Measurements from ENCODE around the gene FAM153A. TPM values are rescaled to one million over a fixed set of nuclear protein-coding genes. Genes with fewer than 3 reads are reported as not detected.
A peak's percentile ranks its signal among the peaks of the same experiment; 100 is the strongest.
"Not testable (repeated sequence)": the region's sequence is repeated elsewhere in the genome, so short reads cannot be mapped to it uniquely, and the experiment has no call there.

The FAM153A gene
- 10 to 100 TPM in 2 of 4 donors, 1 to 10 TPM in 2; 1.5 to 26.3 (median 9.2) TPM for total RNA-seq

DNA sequence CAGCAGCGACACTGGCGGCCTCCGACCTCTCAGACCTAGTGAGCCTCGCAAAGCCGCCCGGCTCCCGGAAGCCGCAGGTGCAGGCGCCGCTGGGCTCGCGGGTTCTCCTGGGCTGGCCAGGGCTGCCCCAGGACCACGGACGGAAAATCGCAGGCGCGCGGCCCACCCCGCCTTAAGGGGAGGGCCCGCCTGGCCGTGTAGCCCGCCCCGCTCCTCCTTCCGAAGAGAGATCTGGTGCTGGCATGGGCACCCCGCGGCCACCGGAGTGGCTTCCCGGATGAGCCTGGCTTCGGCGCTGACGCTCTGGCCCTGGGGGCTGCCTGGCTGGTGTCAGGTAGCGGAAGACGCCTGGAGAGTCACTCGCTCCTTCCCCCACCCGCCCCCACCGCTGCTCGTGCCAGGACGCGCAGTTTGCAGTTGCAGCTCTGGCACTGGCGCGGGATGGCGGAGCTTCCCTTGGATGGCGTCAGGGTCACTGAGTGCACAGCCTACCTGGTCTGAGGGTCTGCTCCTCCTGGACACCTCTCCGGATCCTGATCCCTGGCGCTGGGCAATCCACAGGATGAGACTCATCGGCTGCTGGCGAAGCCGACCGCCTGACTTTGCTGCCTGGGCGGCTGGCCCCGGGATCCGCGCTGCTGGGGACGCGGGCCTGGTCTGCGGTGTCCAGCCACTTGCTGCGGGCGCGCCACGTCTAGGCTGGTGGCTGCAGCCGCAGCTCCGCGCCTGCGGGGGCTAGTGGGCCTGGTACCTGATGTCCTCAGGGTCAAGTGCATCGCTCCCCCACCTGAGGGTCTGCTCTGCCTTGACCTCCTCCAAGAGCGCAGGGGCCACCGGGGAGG lies at the start of gene FAM153A:
Gene FAM153A (minus strand): TSS at position 108 of the 842 bp plus-strand sequence.
- not testable (repeated sequence) for H3K36me3 ChIP-seq, H3K27me3 ChIP-seq, H3K9me3 ChIP-seq, H3K4me1 ChIP-seq
- peak within 1 kb of the TSS in 1 of 4 donors; percentile 24 for H3K27ac ChIP-seq
- H3K4me3 ChIP-seq: peak within 1 kb of the TSS in 1 of 2 donors; percentile 42
- no CpG with 5 or more reads among the region's 67 CpGs for WGBS, 2 donors (ENCODE audit: low coverage in 1 of 2)
- peak; percentile 65 for ATAC-seq

DNA sequence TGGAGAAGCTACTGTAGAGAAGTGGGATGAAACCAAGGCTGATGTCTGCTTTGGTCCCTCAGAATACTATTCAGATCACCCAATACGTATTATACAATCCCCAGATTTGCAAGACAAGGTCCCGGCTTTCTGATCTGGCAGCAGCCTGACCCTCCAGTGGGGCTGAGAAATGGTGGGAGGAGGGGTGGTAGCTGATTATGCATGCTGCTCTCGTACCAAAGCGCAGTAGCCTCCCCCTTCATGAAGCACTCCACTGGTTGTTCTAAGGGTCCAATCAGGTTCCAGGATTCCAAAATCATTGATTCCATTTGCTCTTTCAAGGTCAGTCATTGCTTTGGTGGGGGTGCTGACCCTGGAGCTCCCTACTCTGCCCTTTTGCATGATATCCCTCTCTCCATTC lies 49.6 kb upstream of the FAM153A start:
- H3K9me3 ChIP-seq, ATAC-seq, H3K4me1 ChIP-seq, H3K27me3 ChIP-seq, H3K36me3 ChIP-seq, H3K27ac ChIP-seq, H3K4me3 ChIP-seq: not testable (repeated sequence)
- WGBS, 2 donors (ENCODE audit: low coverage in 1 of 2): no CpG with 5 or more reads among the region's 4 CpGs

DNA sequence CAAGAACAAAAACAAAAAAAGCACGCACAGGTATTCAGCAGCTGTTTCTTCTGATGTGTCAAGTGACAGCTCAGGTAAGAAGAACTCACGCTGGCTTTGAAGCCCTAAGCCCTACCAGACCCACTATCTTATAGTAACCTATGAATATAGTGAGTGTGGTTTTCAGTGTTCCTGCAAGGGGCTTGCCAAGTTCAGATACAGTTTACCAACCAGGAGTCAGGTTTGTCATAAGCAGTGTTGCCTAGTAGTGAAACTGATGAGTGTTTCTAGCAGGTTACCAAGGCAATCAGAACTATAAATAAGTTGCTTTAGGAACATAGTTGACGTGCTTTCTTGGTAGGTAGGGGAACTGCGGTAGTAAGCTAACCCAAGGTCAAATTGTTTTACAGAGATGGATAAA lies 43.4 kb upstream of the FAM153A start:
- no CpG with 5 or more reads among the region's 4 CpGs for WGBS, 2 donors (ENCODE audit: low coverage in 1 of 2)
- not testable (repeated sequence) for H3K4me1 ChIP-seq, H3K27ac ChIP-seq, H3K4me3 ChIP-seq, H3K27me3 ChIP-seq, H3K36me3 ChIP-seq, ATAC-seq, H3K9me3 ChIP-seq

DNA sequence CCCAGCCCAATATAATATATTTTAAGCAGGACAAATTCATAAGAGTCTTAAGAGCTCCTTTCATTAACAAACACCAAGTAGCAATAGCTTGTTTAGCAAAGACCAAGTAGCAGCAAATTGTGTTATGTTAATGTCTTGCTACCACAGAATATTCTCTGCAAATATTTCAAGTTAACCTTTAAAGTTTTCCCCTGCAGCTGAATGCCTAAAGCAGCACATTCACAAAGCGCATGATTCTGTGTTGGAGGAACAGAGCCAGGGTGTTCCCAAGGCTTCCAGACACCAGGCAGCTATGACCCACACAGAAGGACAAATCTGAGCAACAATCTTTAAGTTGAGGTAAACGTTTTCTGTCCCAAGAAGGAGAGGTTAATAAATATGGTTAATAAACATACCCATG lies 42.1 kb upstream of the FAM153A start:
- H3K27me3 ChIP-seq, ATAC-seq, H3K36me3 ChIP-seq, H3K27ac ChIP-seq, H3K4me1 ChIP-seq, H3K9me3 ChIP-seq, H3K4me3 ChIP-seq: not testable (repeated sequence)
- WGBS, 2 donors (ENCODE audit: low coverage in 1 of 2): no CpG with 5 or more reads among the region's 2 CpGs

DNA sequence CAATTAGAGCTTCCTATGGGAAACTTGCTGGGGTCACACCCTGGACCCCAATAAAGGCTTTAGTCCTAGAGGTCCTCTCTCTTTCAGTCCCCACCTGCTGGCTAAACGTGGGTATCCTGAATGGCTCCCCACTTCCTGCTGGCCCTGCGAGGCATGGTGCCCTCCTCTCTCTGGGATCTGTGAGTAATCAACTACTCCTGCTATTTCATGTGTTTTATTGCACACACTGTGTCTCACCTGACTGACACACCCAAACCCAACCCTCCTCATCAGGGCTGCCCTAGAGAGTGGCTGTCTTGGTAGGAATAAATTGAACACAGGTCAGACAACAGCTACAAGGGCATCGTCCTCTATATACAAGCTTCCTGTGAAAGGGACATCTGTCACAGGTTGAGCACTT lies 39.8 kb upstream of the FAM153A start:
- not testable (repeated sequence) for ATAC-seq
- WGBS, 2 donors (ENCODE audit: low coverage in 1 of 2): no CpG with 5 or more reads among the region's 3 CpGs

DNA sequence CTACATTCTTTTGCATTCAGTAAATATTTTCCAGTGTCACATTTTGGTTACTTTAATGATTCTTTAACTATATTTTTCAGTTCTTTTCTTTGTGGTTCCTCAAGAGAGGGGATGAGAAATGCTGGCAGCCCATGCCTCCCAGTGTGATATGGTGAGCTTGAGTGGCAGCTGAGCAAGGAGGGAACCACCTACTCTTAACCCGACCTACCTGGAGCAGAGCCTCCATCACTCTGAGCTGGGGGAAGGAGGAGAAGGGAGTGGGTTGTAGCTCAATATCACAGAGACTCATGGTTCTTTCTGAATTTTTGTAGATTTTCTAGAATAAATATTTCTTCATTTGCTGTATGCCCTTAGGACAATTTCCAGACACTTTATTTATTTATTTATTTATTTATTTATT lies 37.0 kb upstream of the FAM153A start:
- H3K27ac ChIP-seq, ATAC-seq, H3K27me3 ChIP-seq, H3K4me1 ChIP-seq, H3K36me3 ChIP-seq, H3K4me3 ChIP-seq, H3K9me3 ChIP-seq: not testable (repeated sequence)
- no CpG with 5 or more reads among the region's 1 CpG for WGBS, 2 donors (ENCODE audit: low coverage in 1 of 2)

More for the DNA sequence above, 39.8 kb upstream of the FAM153A start:
- H3K4me1 ChIP-seq, H3K27me3 ChIP-seq, H3K9me3 ChIP-seq, H3K27ac ChIP-seq, H3K4me3 ChIP-seq, H3K36me3 ChIP-seq: not testable (repeated sequence)

DNA sequence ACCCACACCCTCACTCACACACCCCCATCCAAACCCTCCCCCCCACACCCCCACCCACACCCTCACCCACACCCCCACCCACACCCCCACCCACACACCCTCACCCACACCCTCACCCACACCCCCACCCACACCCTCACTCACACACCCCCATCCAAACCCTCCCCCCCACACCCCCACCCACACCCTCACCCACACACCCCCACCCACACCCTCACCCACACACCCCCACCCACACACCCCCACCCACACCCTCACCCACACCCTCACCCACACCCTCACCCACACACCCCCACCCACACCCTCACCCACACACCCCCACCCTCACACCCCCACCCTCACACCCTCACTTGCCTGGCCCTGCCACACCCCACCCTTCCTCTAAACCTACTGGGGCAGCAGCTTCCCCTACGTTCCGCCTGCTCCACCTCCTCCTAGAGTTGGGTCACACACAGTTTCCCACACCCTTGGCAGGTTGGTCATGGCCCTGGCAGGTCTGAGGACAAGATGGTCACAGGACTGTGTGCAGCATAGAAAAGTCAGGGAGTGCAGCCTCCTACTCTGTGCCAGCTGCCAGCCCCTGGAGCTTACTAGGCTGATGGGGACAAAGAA lies 30.2 kb upstream of the FAM153A start:
- not testable (repeated sequence) for H3K27ac ChIP-seq, H3K27me3 ChIP-seq, ATAC-seq, H3K4me3 ChIP-seq, H3K36me3 ChIP-seq, H3K9me3 ChIP-seq, H3K4me1 ChIP-seq
- no CpG with 5 or more reads among the region's 2 CpGs for WGBS, 2 donors (ENCODE audit: low coverage in 1 of 2)

DNA sequence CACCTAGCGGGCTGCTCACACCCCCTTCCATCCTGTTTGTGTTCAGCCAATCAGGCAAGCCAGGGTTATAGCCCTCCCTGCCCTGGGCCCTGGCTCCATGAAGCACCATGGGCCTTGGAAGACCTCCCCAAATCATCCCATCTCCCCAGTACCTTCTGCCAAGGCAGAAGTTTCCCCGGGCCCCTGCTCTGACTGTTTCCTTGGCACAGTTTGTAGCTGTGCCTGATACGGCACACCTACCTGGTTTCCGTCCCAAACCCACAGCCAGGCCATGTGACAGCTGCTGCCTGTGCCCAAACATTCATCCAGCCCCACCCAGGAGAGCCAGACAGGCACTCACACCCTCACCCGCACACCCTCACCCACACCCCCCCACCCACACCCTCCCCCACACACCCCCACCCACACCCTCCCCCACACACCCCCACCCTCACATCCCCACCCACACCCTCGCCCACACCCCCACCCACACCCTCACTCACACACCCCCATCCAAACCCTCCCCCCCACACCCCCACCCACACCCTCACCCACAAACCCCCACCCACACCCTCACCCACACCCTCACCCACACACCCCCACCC lies 29.6 kb upstream of the FAM153A start:
- H3K36me3 ChIP-seq, H3K27me3 ChIP-seq, H3K4me1 ChIP-seq, H3K27ac ChIP-seq, H3K9me3 ChIP-seq, ATAC-seq, H3K4me3 ChIP-seq: not testable (repeated sequence)
- WGBS, 2 donors (ENCODE audit: low coverage in 1 of 2): 75% methylated on average over 2 of the region's 6 CpGs; no CpG with 5 or more reads in 1 of the 2 donors

DNA sequence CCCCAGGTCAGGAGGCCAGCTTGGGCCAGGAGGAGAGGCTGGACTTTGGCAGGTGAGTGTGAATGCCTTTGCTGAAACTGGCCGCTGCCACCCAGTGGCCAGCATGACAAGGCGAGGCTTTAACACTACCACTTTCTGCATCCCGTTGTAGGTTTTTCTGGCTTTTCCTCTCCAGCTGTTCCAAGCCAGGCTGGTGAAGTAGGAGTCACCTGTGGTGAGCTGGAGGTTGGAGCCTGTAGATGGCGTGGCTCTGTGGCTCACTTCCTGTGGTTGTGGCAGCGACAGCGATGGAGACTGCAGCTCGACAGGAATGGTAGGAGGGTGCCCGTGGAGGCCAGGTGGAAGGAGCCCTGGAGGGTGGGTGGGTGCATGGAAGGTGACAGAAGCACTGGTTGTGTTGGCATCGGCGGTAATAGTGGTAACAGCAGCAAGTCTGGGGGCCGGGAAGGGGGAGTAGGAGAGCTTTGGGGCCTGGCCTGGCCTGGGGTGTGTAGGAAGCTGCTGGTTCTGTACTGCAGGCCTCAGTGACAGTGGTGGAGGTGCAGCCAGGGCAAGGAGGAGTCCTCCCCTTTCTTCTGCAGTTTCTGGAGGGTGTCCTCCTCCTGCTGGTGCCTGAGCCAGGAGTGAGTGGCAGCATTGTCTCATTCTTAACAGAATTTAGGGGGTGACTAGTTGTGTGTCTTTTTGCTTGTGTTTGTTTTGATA lies 26.7 kb upstream of the FAM153A start:
- not testable (repeated sequence) for ATAC-seq, H3K9me3 ChIP-seq, H3K4me1 ChIP-seq, H3K27me3 ChIP-seq, H3K4me3 ChIP-seq, H3K36me3 ChIP-seq, H3K27ac ChIP-seq
- no CpG with 5 or more reads among the region's 11 CpGs for WGBS, 2 donors (ENCODE audit: low coverage in 1 of 2)

DNA sequence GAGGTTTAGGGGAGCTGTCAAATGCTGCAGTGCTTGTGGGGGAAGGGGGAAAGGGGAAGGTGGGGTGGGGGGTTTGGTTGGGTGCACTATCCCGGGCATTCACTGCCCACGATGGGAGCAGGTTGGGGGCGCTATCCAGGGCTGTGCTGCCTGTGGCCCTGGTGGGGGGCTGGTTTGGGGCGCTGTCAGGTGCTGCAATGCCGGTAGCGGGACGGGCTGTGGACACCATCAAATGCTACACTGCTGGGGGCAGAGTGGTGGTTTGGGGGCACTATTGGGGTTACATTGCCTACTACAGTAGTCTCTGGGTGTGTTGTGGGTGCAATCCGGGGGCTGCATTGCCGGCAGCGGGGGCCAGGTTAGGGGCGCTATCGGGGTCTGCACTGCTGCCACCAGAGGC lies 25.7 kb upstream of the FAM153A start:
- not testable (repeated sequence) for H3K4me1 ChIP-seq, H3K36me3 ChIP-seq, ATAC-seq, H3K27me3 ChIP-seq, H3K27ac ChIP-seq, H3K4me3 ChIP-seq, H3K9me3 ChIP-seq
- no CpG with 5 or more reads among the region's 12 CpGs for WGBS, 2 donors (ENCODE audit: low coverage in 1 of 2)

DNA sequence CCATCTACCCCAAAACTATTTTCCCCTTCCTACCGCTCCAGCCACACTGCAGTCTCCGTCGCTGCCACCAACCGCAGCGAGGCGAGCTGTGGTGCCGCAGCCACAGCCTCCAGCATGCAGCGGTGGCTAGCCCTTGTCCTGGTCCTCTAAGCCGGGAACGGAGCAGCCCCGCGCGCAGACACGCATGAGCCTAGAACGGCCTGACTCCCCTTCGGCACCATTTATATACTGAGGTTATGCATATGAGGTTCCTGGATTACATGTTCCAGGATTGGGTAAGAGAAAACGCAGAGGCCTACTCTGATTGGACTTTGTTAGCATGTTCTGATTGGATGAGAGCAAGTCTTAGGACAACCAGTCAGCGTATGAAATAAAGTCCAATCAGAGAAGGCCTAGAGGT lies 24.6 kb upstream of the FAM153A start:
- 100% methylated on average over 1 of the region's 18 CpGs; no CpG with 5 or more reads in 1 of the 2 donors for WGBS, 2 donors (ENCODE audit: low coverage in 1 of 2)
- not testable (repeated sequence) for H3K9me3 ChIP-seq, H3K27me3 ChIP-seq

DNA sequence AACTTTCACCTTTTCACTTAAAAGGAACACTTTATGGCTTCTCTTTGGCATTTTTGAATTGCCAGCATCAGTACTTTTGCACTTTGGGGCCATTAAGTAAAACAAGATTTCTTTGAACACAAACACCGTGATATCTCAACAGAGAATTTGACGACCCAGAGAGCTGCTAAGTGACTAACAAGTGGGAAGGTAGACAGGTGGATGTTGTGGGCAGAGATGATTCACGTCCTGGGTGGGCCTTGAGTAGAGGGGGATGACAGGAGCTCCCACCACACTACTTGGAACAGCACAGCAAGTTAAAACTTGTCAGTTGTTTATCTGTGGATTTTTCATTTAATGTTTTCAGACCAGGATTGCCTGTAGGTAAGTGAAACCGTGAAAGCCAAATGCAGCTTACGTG lies 18.7 kb upstream of the FAM153A start:
- not testable (repeated sequence) for H3K4me3 ChIP-seq, ATAC-seq, H3K36me3 ChIP-seq, H3K27me3 ChIP-seq, H3K27ac ChIP-seq, H3K4me1 ChIP-seq, H3K9me3 ChIP-seq
- WGBS, 2 donors (ENCODE audit: low coverage in 1 of 2): 80% methylated on average over 1 of the region's 5 CpGs; no CpG with 5 or more reads in 1 of the 2 donors

More for the DNA sequence above, 24.6 kb upstream of the FAM153A start:
- not testable (repeated sequence) for H3K36me3 ChIP-seq, H3K4me1 ChIP-seq, H3K27ac ChIP-seq, ATAC-seq, H3K4me3 ChIP-seq

DNA sequence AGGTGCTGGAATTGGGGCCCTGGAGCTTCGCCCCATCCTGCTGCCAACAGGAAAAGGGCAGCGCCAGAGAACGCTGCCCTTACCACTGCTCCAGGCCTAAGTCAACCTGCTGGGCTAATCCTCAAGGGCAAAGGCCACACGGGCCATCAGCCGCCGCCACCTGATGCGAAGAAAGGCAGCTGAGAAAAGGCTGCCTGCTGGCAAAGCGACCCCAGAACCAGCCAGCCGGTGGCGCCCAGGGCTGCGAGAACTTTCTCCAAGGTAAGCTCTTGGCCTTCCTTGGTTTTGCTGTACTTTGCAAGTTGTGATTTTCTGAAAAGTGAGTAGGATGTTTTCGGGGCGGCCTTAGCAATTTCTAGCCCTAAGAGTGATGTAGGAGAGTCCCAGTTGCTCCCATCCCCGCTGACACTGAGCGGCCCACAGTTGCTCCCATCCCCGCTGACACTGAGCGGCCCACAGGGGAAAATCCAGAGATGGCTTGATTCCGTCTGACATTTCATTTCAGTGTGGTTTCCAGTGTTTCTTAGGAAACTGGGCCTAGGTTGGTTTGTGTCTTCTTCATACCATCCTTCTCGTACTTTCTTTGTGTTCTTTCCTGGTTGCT lies 15.6 kb upstream of the FAM153A start:
- H3K27me3 ChIP-seq, H3K27ac ChIP-seq, H3K36me3 ChIP-seq, H3K4me3 ChIP-seq, H3K4me1 ChIP-seq, H3K9me3 ChIP-seq, ATAC-seq: not testable (repeated sequence)
- no CpG with 5 or more reads among the region's 19 CpGs for WGBS, 2 donors (ENCODE audit: low coverage in 1 of 2)
